ENCODE results near the gene CYP27A1. TPM values are rescaled to one million over a fixed set of nuclear protein-coding genes. Genes with fewer than 3 reads are reported as not detected.
A peak's percentile ranks its signal among the peaks of the same experiment; 100 is the strongest.

CYP27A1 gene
- total RNA-seq, 1 experiment from 2014 or later, result 12.2 TPM

DNA sequence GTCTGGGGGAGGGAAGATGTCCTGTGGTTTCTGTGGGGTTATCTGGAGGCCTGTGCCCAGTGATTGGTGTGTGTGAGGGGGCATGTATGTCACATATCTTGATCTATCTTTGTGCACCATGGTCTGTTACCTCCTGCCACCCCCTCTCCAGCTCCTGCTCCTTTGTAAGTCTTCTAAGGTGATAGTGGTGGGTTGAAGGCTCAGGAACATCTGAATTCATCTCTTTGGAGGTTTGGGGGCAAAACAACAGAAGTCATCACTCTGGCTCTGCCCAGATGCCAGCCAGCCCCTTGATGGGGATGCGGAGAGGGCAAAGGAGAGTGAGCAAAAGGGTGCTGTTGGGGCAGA is 74.9 kb downstream of the CYP27A1 start:
- no peaks in the 10 kb centered on the region for H3K9me3 Mint-ChIP-seq (ENCODE audit: low read depth, unreplicated experiment)
- peaks cover 90% of the 10 kb centered on the region for H3K27me3 Mint-ChIP-seq (ENCODE audit: unreplicated experiment)
- H3K4me3 Mint-ChIP-seq (ENCODE audit: low read depth, unreplicated experiment), result no peak overlapping the region
- no peaks in the 10 kb centered on the region for H3K36me3 Mint-ChIP-seq (ENCODE audit: insufficient read depth, unreplicated experiment)
- peaks cover 35% of the 10 kb centered on the region for H3K4me1 Mint-ChIP-seq (ENCODE audit: low read depth, unreplicated experiment)
- no peak overlapping the region for H3K27ac Mint-ChIP-seq (ENCODE audit: unreplicated experiment)
- TF ChIP-seq, protein P1, sequence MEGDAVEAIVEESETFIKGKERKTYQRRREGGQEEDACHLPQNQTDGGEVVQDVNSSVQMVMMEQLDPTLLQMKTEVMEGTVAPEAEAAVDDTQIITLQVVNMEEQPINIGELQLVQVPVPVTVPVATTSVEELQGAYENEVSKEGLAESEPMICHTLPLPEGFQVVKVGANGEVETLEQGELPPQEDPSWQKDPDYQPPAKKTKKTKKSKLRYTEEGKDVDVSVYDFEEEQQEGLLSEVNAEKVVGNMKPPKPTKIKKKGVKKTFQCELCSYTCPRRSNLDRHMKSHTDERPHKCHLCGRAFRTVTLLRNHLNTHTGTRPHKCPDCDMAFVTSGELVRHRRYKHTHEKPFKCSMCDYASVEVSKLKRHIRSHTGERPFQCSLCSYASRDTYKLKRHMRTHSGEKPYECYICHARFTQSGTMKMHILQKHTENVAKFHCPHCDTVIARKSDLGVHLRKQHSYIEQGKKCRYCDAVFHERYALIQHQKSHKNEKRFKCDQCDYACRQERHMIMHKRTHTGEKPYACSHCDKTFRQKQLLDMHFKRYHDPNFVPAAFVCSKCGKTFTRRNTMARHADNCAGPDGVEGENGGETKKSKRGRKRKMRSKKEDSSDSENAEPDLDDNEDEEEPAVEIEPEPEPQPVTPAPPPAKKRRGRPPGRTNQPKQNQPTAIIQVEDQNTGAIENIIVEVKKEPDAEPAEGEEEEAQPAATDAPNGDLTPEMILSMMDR (IDR thresholded peaks at IDR 0.05; ENCODE audit: unreplicated experiment), result no peak
- no TSS peak for BruUV-seq (replicated peaks)
- intact Hi-C loops (cut with micrococcal nuclease; ENCODE audit: unreplicated experiment), result loop anchor here (10.0 kb wide), 1 partner anchor 128 kb away; the partner anchor contains the start of gene FEV
- CTCF ChIA-PET, result no interaction called here
- no peak for DNase-seq

DNA sequence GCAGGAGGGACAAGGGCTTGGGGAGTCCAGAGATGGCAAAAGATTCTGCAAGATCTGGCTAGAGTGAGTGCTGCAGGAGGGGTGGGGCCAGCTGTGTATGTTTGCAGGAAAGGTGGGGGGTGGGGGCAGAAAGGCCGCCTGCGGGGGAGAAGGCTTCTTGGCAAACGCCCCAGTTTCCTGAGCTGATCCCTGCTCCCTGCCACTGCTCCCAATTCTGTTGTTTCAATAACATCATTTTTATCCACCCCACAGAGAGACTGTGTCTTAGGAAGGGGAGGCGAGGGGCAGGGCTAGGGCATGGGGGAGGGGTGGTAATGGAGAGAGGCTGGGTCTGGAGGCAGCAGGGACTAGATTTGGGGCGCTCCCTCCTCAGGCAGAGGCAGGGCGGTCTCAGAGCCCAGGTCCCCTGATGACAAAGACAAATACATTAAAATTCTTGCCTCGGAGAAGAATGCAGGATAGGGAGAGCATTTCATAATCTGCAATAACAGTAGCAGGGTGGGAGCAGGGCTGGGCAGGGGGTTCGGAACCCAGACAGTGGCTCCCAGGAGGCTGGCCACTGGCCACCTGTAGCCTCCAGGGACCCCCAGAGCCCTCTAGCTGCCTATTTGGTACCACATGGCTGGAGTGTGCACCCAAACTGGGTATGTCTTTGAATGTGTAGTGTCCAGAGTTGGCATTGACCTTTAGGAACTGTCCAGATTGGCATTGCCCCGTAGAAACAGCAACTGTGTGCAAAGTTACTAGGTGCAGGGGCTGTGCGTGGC is 75.6 kb downstream of the CYP27A1 start:
- BruUV-seq (replicated peaks), result no TSS peak
- Mint-ChIP-seq H3K27me3 (ENCODE audit: unreplicated experiment) (peaks cover 97% of the 10 kb centered on the region), H3K4me3 (ENCODE audit: low read depth, unreplicated experiment) (no peak overlapping the region), H3K4me1 (ENCODE audit: low read depth, unreplicated experiment) (peaks cover 35% of the 10 kb centered on the region), H3K27ac (ENCODE audit: unreplicated experiment) (no peak overlapping the region), H3K36me3 (ENCODE audit: insufficient read depth, unreplicated experiment) (no peaks in the 10 kb centered on the region), H3K9me3 (ENCODE audit: low read depth, unreplicated experiment) (no peaks in the 10 kb centered on the region)
- CTCF ChIA-PET, result no interaction called here
- no peak for DNase-seq
- TF ChIP-seq, protein P1 (IDR thresholded peaks at IDR 0.05; ENCODE audit: unreplicated experiment), result no peak
- intact Hi-C loops (cut with micrococcal nuclease; ENCODE audit: unreplicated experiment), result loop anchor here (10.0 kb wide), 1 partner anchor 127 kb away; the partner anchor contains the start of gene FEV

DNA sequence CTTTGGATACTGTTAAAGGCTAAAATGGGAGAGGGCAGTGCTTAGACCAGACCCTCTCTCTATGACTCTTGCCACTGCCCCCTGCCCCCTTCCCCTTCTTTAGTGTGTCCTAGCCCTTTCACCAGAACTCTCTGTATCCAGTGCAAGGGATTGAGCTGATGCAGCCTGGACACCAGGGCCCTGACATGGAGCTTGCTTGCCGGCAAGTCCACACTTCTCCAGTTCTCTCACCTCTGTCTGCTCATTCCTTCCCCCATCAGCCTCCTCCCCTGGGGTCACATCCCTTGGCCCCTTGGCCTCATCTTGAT is 76.1 kb downstream of the CYP27A1 start:
- no peak for DNase-seq
- Mint-ChIP-seq H3K4me1 (ENCODE audit: low read depth, unreplicated experiment) (peaks cover 33% of the 10 kb centered on the region), H3K9me3 (ENCODE audit: low read depth, unreplicated experiment) (no peaks in the 10 kb centered on the region), H3K4me3 (ENCODE audit: low read depth, unreplicated experiment) (no peak overlapping the region), H3K27ac (ENCODE audit: unreplicated experiment) (no peak overlapping the region), H3K36me3 (ENCODE audit: insufficient read depth, unreplicated experiment) (no peaks in the 10 kb centered on the region), H3K27me3 (ENCODE audit: unreplicated experiment) (peaks cover 100% of the 10 kb centered on the region)
- CTCF ChIA-PET, result no interaction called here
- BruUV-seq (replicated peaks), result no TSS peak
- intact Hi-C loops (cut with micrococcal nuclease; ENCODE audit: unreplicated experiment), result loop anchor here (10.0 kb wide), 1 partner anchor 127 kb away; the partner anchor contains the start of gene FEV
- TF ChIP-seq, protein P1 (IDR thresholded peaks at IDR 0.05; ENCODE audit: unreplicated experiment), result no peak

DNA sequence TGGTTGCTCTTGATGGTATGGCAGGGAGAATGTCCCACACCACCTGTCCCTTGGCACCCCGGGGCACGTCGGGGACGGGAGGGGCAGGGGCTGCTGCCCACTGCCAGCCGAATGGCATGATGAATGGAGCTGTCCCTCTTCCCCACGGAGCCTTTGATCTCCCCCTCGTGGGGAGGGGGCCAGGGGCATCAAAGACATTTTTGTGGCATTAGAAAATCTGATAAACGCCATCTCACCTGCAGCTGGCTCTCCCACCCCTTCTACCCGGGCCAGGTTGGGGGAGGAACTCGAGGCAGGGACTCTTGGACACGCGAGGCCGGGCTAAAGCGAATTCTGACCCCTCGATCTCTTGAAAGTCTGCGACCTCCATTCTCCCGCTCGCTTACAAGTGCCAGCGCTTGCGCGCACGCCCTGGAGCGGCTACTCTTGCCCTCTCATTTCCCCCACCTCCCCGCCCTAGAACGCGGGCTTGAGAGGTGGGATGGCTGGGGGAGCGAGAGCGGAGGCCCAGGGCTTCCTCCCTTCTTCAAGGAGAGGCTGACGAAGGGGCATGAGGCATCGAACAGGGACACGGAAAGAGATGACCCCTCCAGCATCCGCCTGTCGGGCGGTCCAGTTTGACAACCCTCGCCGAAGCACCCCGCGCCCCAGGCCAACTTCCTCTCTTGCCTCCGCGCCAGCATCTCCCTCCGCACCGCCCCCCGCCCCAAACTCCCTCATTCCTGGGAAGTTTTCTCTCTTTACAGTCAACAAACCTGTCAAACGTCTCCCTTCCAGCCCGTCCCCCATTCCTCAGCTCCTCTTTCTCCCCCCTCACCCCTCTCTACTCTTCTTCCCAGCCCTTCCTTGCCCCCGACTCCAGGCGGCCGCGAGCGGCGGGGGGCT is 77.0 kb downstream of the CYP27A1 start:
- peaks cover 28% of the 10 kb centered on the region for H3K4me1 Mint-ChIP-seq (ENCODE audit: low read depth, unreplicated experiment)
- no peak overlapping the region for H3K27ac Mint-ChIP-seq (ENCODE audit: unreplicated experiment)
- CTCF ChIA-PET, result interaction anchor here (0.6 kb wide), 1 partner anchor 44 kb away, joined by 5 read pairs; no protein-coding TSS in a partner anchor

More for the DNA sequence above, 77.0 kb downstream of the CYP27A1 start:
- peaks cover 100% of the 10 kb centered on the region for H3K27me3 Mint-ChIP-seq (ENCODE audit: unreplicated experiment)
- DNase-seq, result no peak
- H3K9me3 Mint-ChIP-seq (ENCODE audit: low read depth, unreplicated experiment), result no peaks in the 10 kb centered on the region
- TF ChIP-seq, protein P1 (IDR thresholded peaks at IDR 0.05; ENCODE audit: unreplicated experiment), result no peak
- no TSS peak for BruUV-seq (replicated peaks)
- peak overlapping the region; percentile 41 for H3K4me3 Mint-ChIP-seq (ENCODE audit: low read depth, unreplicated experiment)
- intact Hi-C loops (cut with micrococcal nuclease; ENCODE audit: unreplicated experiment), result loop anchor here (10.0 kb wide), 1 partner anchor 126 kb away; the partner anchor contains the start of gene FEV
- no peaks in the 10 kb centered on the region for H3K36me3 Mint-ChIP-seq (ENCODE audit: insufficient read depth, unreplicated experiment)
